OCI-LY1 (cell line): ENCODE results near the gene TRPV2.

Experiments
- H2AFZ ChIP-seq: fragments of 200-600 bp; sonication (generic), shearing (Covaris generic); 2 replicates; pipeline ENCODE4 v1.6.0; 2014; ENCODE audit warnings: antibody characterized with exemption, mild to moderate bottlenecking, low read length
- H3F3A ChIP-seq: fragments of 200-600 bp; sonication (generic), shearing (Covaris generic); 2 replicates; pipeline ENCODE4 v1.6.0; 2014; ENCODE audit warnings: mild to moderate bottlenecking, antibody characterized with exemption, low read length, moderate library complexity; ENCODE audit not compliant: insufficient read depth
- H3K27ac ChIP-seq: fragments of 200-600 bp; sonication (generic); 2 replicates; pipeline ENCODE4 v1.5.1; 2014; ENCODE audit warnings: low read length, mixed run types, mild to moderate bottlenecking, low read depth; ENCODE audit not compliant: poor library complexity, severe bottlenecking
- H3K27me3 ChIP-seq: fragments of 200-600 bp; sonication (generic); 2 replicates; pipeline ENCODE4 v1.6.0; 2014; ENCODE audit warnings: antibody characterized with exemption, mild to moderate bottlenecking, low read length, moderate library complexity; ENCODE audit not compliant: insufficient read depth
- H3K36me3 ChIP-seq: fragments of 200-600 bp; sonication (generic); 2 replicates; pipeline ENCODE4 v1.6.1; 2014; ENCODE audit warnings: mild to moderate bottlenecking, antibody characterized with exemption, low read length, moderate library complexity, mixed read lengths; ENCODE audit not compliant: insufficient read depth
- H3K4me1 ChIP-seq: fragments of 200-600 bp; sonication (generic); 2 replicates; pipeline ENCODE4 v1.5.1; 2014; ENCODE audit warnings: mild to moderate bottlenecking, low read length, moderate library complexity; ENCODE audit not compliant: insufficient read depth, severe bottlenecking
- H3K4me2 ChIP-seq: fragments of 200-600 bp; sonication (generic), shearing (Covaris generic); 2 replicates; pipeline ENCODE4 v1.6.1; 2014; ENCODE audit warnings: low read length
- H3K4me3 ChIP-seq: fragments of 200-600 bp; sonication (generic); 2 replicates; pipeline ENCODE4 v1.5.1; 2014; ENCODE audit warnings: low read length, low read depth, mild to moderate bottlenecking, mixed read lengths; ENCODE audit not compliant: poor library complexity, severe bottlenecking
- H3K79me2 ChIP-seq: fragments of 200-600 bp; shearing (Covaris generic); 2 replicates; pipeline ENCODE4 v1.6.1; 2016; ENCODE audit warnings: mixed run types, low read length, mixed read lengths; ENCODE audit not compliant: insufficient read depth
- H3K9ac ChIP-seq: fragments of 200-600 bp; sonication (generic), shearing (Covaris generic); 2 replicates; pipeline ENCODE4 v1.6.1; 2014; ENCODE audit warnings: mild to moderate bottlenecking, low read length, mixed read lengths
- H3K9me2 ChIP-seq: fragments of 200-600 bp; sonication (generic), shearing (Covaris generic); 2 replicates; pipeline ENCODE4 v1.6.1; 2014; ENCODE audit warnings: low read depth, mild to moderate bottlenecking, low read length, mixed read lengths
- H3K9me3 ChIP-seq: fragments of 200-600 bp; shearing (Covaris generic); 2 replicates; pipeline ENCODE4 v1.6.1; 2014; ENCODE audit warnings: low read length, mixed read lengths
- H4K20me1 ChIP-seq: fragments of 200-600 bp; sonication (generic), shearing (Covaris generic); 2 replicates; pipeline ENCODE4 v1.6.0; 2016; ENCODE audit warnings: mild to moderate bottlenecking, low read length; ENCODE audit not compliant: insufficient read depth
- EZH2 ChIP-seq: fragments of 200-600 bp; sonication (generic), shearing (Covaris generic); IDR thresholded peaks from 2 replicates; pipeline ENCODE4 v1.8.0; 2017; ENCODE audit warnings: borderline replicate concordance, mixed run types, mild to moderate bottlenecking, antibody characterized with exemption, low read length, moderate library complexity, mixed read lengths
- TF ChIP-seq, protein P1 (sequence below): fragments of 200-600 bp; sonication (generic), shearing (Covaris generic); IDR thresholded peaks from 2 replicates; pipeline ENCODE4 v1.5.1; 2017; ENCODE audit warnings: mild to moderate bottlenecking, antibody characterized with exemption, low read length, moderate library complexity, mixed read lengths

Gene TRPV2

DNA sequence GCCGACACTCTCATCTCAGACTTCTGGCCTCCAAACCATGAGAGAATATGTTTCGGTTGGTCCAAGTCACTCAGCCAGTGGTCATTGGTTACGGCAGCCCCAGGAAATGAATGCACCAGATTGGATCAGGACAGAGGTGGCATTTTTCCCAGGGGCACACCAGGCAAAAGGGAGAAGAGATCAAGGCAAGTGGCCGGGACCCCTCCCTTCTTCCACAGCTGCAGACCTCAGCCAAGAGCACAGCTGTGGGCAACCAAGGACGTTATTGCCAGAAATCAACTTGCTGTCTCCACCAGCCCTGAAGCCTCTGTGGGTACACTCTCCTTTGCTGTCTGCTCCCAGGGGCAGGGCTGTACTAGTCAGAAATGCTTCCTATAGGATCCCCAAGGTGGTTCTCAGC is 55.9 kb downstream of the TRPV2 start:
- Histone ChIP-seq H3K4me2 (no peak overlapping the region), H3K36me3 (no peaks in the 10 kb centered on the region), H4K20me1 (no peaks in the 10 kb centered on the region), H2AFZ (no peak overlapping the region), H3K4me1 (no peaks in the 10 kb centered on the region), H3K4me3 (no peak overlapping the region), H3K9me2 (no peaks in the 10 kb centered on the region), H3F3A (no peaks in the 10 kb centered on the region), H3K27ac (no peak overlapping the region), H3K79me2 (no peaks in the 10 kb centered on the region), H3K9ac (no peak overlapping the region), H3K27me3 (no peaks in the 10 kb centered on the region; the same call in 1 of the 2 replicates), H3K9me3 (no peaks in the 10 kb centered on the region)
- TF ChIP-seq EZH2, result no peak
- TF ChIP-seq, protein P1, sequence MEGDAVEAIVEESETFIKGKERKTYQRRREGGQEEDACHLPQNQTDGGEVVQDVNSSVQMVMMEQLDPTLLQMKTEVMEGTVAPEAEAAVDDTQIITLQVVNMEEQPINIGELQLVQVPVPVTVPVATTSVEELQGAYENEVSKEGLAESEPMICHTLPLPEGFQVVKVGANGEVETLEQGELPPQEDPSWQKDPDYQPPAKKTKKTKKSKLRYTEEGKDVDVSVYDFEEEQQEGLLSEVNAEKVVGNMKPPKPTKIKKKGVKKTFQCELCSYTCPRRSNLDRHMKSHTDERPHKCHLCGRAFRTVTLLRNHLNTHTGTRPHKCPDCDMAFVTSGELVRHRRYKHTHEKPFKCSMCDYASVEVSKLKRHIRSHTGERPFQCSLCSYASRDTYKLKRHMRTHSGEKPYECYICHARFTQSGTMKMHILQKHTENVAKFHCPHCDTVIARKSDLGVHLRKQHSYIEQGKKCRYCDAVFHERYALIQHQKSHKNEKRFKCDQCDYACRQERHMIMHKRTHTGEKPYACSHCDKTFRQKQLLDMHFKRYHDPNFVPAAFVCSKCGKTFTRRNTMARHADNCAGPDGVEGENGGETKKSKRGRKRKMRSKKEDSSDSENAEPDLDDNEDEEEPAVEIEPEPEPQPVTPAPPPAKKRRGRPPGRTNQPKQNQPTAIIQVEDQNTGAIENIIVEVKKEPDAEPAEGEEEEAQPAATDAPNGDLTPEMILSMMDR, result no peak

DNA sequence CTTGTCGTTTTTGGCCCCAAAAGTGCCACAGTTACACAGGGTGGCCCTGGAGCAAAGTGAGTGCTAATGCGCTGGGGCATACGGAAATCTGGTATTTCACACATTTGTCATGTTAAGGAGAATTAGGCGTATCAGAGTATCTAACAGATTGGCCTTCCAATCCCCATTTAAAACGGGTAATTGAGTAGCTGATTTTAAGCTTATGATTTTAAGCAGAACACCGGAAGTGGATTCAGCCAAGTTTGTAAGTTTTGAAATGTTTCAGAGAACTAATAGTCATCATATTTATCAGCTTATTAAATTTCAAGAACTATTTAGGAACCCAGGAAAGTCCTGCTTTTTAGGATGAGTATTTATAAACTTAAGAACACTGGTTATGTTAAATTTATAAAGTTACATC is 57.2 kb downstream of the TRPV2 start:
- TF ChIP-seq, protein P1, result no peak
- no peak for TF ChIP-seq EZH2
- no peaks in the 10 kb centered on the region; the same call in 1 of the 2 replicates for H3K27me3 ChIP-seq
- no peaks in the 10 kb centered on the region for H3K9me3 ChIP-seq
- no peaks in the 10 kb centered on the region for H4K20me1 ChIP-seq
- H3K27ac ChIP-seq, result no peak overlapping the region
- H3K9ac ChIP-seq, result no peak overlapping the region
- no peaks in the 10 kb centered on the region for H3K9me2 ChIP-seq
- no peaks in the 10 kb centered on the region for H3K36me3 ChIP-seq
- no peaks in the 10 kb centered on the region for H3F3A ChIP-seq
- no peaks in the 10 kb centered on the region for H3K79me2 ChIP-seq
- H2AFZ ChIP-seq, result no peak overlapping the region
- no peak overlapping the region for H3K4me3 ChIP-seq
- H3K4me2 ChIP-seq, result no peak overlapping the region
- no peaks in the 10 kb centered on the region for H3K4me1 ChIP-seq

DNA sequence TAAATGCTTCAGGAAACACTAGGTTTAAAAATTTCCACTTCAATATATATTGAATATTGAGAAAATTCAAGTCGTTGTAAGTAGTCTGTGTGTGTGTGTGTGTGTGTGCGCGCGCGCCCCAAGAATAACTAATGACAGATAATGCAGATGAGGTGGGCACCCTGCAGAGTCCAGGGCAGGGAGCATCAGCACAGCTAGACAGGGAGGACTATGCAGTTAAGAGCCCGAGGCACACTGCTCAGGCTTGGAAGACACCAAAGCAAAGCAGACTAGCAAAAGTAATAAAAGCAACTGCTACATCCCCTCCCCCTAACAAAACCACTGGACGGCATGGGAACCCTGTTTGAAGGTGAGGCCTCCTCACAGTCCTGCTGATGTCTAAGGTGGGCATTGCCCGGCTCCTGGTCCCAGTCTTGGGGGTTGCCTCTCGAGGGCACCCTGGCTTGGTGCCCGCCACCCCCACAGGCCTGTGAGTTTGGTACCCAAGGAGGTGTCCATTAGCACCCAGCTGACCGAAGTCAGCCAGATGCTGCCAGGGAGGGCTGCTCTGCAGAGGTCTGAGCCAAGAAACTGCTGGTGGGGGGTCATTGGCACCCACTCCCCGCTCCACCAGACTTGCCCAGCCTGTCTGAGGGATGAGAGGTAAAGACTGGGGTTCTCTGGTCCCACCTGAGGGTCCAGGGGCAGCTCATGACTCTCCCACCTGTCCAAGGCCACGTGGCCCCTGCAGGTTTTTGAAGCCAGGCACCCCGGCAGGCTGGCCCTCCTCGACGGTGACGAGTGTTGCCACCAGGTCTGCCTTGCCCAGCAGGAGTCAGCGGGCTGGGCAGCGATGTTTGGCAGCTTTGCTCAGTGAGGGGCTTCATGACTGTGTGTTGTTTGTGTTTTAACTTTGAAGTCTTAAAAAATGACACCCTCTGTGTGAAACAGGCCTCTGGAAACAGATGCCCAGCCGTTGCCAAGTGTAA is 58.0 kb downstream of the TRPV2 start:
- Histone ChIP-seq H3K4me1 (no peaks in the 10 kb centered on the region), H2AFZ (no peak overlapping the region), H3K9me3 (no peaks in the 10 kb centered on the region), H3F3A (no peaks in the 10 kb centered on the region), H3K36me3 (no peaks in the 10 kb centered on the region), H3K9ac (no peak overlapping the region), H3K9me2 (no peaks in the 10 kb centered on the region), H3K27me3 (no peaks in the 10 kb centered on the region; the same call in 1 of the 2 replicates), H3K79me2 (no peaks in the 10 kb centered on the region), H3K4me2 (no peak overlapping the region), H4K20me1 (no peaks in the 10 kb centered on the region), H3K4me3 (no peak overlapping the region), H3K27ac (no peak overlapping the region)
- TF ChIP-seq, protein P1, result no peak
- no peak for TF ChIP-seq EZH2
